Measurements from ENCODE around the gene MCU. TPM values are rescaled to one million over a fixed set of nuclear protein-coding genes. Genes with fewer than 3 reads are reported as not detected.

MCU gene
- polyA plus RNA-seq, 1 donor: 41.6 TPM

GRCh38 chr10:72834183-72834825, 142.4 kb downstream of the MCU start:
- DNase-seq: peak; percentile 23 to 34
- Histone ChIP-seq H3K27ac (ENCODE audit: low read length) (no peak overlapping the region), H3K36me3 (ENCODE audit: control insufficient read depth, insufficient read depth, low read length) (peaks cover 8% of the 10 kb centered on the region), H3K9me3 (ENCODE audit: control insufficient read depth, low read depth, low read length) (no peaks in the 10 kb centered on the region), H3K4me3 (ENCODE audit: low read length) (no peak overlapping the region), H3K4me1 (ENCODE audit: control insufficient read depth, insufficient read depth, low read length) (no peaks in the 10 kb centered on the region), H3K27me3 (ENCODE audit: control insufficient read depth, insufficient read depth, low read length) (no peaks in the 10 kb centered on the region)
- 67% methylated on average over 1 of the region's 5 CpGs for WGBS (ENCODE audit: insufficient coverage, low lambda C conversion rate)

DNA sequence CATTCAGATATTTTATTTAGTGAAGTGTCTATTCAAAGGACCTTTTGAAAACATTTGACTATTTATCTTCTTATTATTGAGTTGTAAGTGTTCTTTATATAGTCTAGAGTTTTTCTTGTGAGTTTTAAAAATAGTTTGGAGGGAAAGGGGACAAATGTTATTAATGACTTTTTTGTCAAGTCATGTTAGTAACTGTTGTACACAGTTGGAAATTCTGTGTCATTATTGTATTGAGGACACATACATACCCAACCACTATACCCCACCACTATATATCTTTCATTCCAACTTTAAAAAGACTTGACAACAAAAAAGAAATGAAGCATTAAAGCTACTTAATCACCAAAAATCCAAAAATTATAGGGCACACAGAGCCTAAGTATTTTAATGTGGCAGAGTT, 148.4 kb downstream of the MCU start:
- H3K4me1 ChIP-seq (ENCODE audit: control insufficient read depth, insufficient read depth, low read length): no peaks in the 10 kb centered on the region
- H3K36me3 ChIP-seq (ENCODE audit: control insufficient read depth, insufficient read depth, low read length): peaks cover 3% of the 10 kb centered on the region
- no peaks in the 10 kb centered on the region for H3K9me3 ChIP-seq (ENCODE audit: control insufficient read depth, low read depth, low read length)
- H3K27me3 ChIP-seq (ENCODE audit: control insufficient read depth, insufficient read depth, low read length): no peaks in the 10 kb centered on the region
- no peak overlapping the region for H3K4me3 ChIP-seq (ENCODE audit: low read length)
- H3K27ac ChIP-seq (ENCODE audit: low read length): no peak overlapping the region
- no peak for DNase-seq

DNA sequence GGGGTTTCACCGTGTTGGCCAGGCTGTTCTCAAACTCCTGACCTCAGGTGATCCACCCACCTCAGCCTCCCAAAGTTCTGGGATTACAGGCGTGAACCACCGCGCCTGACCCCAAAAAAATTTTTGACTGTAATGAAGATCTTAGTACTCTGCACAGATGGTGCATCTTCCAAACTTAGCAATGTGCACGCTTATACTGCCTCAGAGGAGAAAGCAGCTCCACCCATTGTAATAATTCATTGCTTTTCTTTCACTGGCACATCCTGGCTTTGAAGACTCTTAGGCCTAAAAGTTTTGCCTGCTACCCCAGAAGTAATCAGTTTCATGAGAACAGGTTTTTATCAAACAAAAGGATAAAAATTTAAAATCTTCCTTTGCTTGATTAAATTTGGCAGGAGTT, 149.5 kb downstream of the MCU start:
- Histone ChIP-seq H3K36me3 (ENCODE audit: control insufficient read depth, insufficient read depth, low read length) (no peaks in the 10 kb centered on the region), H3K27ac (ENCODE audit: low read length) (no peak overlapping the region), H3K4me1 (ENCODE audit: control insufficient read depth, insufficient read depth, low read length) (no peaks in the 10 kb centered on the region)

DNA sequence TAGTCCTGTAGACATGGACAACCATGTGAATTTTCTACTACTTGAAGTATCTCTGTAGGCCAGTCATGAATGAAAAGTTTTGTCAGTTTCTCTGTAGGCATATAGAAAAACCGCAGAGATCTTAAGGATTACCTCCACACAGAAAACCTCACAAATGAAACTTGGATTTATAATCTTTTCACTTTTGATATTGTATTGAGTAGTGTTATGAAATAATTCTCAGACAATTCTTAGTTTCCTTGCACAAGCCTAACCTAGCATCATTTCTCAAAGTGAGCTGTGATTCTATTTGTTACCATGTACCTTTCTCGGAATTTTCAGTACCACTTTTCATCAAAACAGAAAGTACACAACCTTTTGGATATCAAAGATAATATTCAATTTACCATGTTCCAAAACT, 150.2 kb downstream of the MCU start:
- no peak overlapping the region for H3K27ac ChIP-seq (ENCODE audit: low read length)
- 100% methylated on average over 1 of the region's 2 CpGs for WGBS (ENCODE audit: insufficient coverage, low lambda C conversion rate)

More for the DNA sequence above, 149.5 kb downstream of the MCU start:
- no peak overlapping the region for H3K4me3 ChIP-seq (ENCODE audit: low read length)
- no peaks in the 10 kb centered on the region for H3K27me3 ChIP-seq (ENCODE audit: control insufficient read depth, insufficient read depth, low read length)
- H3K9me3 ChIP-seq (ENCODE audit: control insufficient read depth, low read depth, low read length): no peaks in the 10 kb centered on the region
- no CpG with 5 or more reads among the region's 5 CpGs for WGBS (ENCODE audit: insufficient coverage, low lambda C conversion rate)
- no peak for DNase-seq

DNA sequence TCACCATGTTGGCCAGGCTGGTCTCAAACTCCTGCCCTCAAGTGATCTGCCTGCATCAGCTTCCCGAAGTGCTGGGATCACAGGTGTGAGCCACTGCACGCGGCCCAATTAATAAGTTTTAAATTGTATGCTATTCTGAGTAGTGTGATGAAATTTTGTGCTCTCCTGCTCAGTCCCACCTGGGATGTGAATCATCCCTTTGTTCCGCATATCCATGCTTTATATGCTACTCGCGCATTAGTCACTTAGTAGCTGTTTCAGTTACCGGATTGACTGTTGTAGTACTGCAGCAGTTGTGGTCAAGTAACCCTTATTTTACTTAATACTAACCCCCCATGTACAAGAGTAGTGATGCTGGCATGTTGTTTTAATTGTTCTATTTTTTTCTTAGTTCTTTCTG, 154.3 kb downstream of the MCU start:
- H3K27ac ChIP-seq (ENCODE audit: low read length): no peak overlapping the region
- peaks cover 7% of the 10 kb centered on the region for H3K36me3 ChIP-seq (ENCODE audit: control insufficient read depth, insufficient read depth, low read length)
- H3K27me3 ChIP-seq (ENCODE audit: control insufficient read depth, insufficient read depth, low read length): no peaks in the 10 kb centered on the region
- no peak overlapping the region for H3K4me3 ChIP-seq (ENCODE audit: low read length)
- DNase-seq: no peak
- H3K4me1 ChIP-seq (ENCODE audit: control insufficient read depth, insufficient read depth, low read length): no peaks in the 10 kb centered on the region
- H3K9me3 ChIP-seq (ENCODE audit: control insufficient read depth, low read depth, low read length): peaks cover under 1% of the 10 kb centered on the region
- WGBS (ENCODE audit: insufficient coverage, low lambda C conversion rate): no CpG with 5 or more reads among the region's 7 CpGs

More for the DNA sequence above, 150.2 kb downstream of the MCU start:
- peaks cover 3% of the 10 kb centered on the region for H3K36me3 ChIP-seq (ENCODE audit: control insufficient read depth, insufficient read depth, low read length)
- DNase-seq: no peak
- H3K9me3 ChIP-seq (ENCODE audit: control insufficient read depth, low read depth, low read length): no peaks in the 10 kb centered on the region
- H3K27me3 ChIP-seq (ENCODE audit: control insufficient read depth, insufficient read depth, low read length): no peaks in the 10 kb centered on the region
- H3K4me1 ChIP-seq (ENCODE audit: control insufficient read depth, insufficient read depth, low read length): no peaks in the 10 kb centered on the region
- H3K4me3 ChIP-seq (ENCODE audit: low read length): no peak overlapping the region

DNA sequence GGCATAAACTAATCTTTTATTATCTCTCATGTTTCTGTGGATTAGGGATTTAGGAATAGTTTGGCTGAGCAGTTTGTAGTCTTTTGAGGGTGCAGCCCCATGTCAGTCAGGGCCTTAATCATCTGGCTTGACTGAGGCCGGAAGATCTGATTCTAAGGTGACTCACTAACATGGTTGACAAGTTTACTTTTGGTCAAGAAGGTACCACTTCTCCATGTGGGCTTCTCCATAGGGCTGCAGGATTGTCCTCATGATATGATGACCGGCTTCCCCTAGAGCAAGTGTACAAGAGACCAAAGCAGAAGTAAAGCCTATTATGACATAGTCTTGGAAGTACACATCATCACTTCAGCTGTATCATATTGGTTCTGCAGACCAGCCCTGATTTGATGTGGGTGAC, 155.7 kb downstream of the MCU start:
- H3K4me3 ChIP-seq (ENCODE audit: low read length): no peak overlapping the region
- no peaks in the 10 kb centered on the region for H3K4me1 ChIP-seq (ENCODE audit: control insufficient read depth, insufficient read depth, low read length)
- no peaks in the 10 kb centered on the region for H3K27me3 ChIP-seq (ENCODE audit: control insufficient read depth, insufficient read depth, low read length)
- DNase-seq: no peak
- WGBS (ENCODE audit: insufficient coverage, low lambda C conversion rate): no CpG with 5 or more reads among the region's 2 CpGs
- peaks cover 4% of the 10 kb centered on the region for H3K9me3 ChIP-seq (ENCODE audit: control insufficient read depth, low read depth, low read length)
- no peak overlapping the region for H3K27ac ChIP-seq (ENCODE audit: low read length)
- H3K36me3 ChIP-seq (ENCODE audit: control insufficient read depth, insufficient read depth, low read length): peaks cover 7% of the 10 kb centered on the region

DNA sequence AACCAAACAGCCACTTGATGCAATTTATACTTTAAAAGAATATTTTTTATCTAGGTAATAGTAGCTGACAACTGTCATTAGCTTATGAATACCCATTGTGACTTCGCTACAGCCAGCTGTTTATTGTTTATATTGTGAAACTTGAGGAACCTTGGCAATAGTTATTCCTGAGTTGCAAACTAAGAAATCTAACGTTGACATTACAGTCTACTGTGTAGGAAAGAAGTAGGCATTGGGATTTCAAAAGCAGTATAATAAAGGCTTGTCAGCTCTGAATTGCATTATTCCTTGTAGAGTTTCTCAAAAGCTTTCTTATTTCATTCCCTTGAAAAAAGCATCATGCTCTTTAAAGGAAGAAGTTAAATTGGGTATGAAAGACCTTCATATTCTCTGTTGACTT, 158.9 kb downstream of the MCU start:
- peaks cover 4% of the 10 kb centered on the region for H3K9me3 ChIP-seq (ENCODE audit: control insufficient read depth, low read depth, low read length)
- H3K4me3 ChIP-seq (ENCODE audit: low read length): no peak overlapping the region
- H3K27ac ChIP-seq (ENCODE audit: low read length): no peak overlapping the region
- WGBS (ENCODE audit: insufficient coverage, low lambda C conversion rate): no CpG with 5 or more reads among the region's 2 CpGs
- no peaks in the 10 kb centered on the region for H3K27me3 ChIP-seq (ENCODE audit: control insufficient read depth, insufficient read depth, low read length)
- peaks cover 7% of the 10 kb centered on the region for H3K36me3 ChIP-seq (ENCODE audit: control insufficient read depth, insufficient read depth, low read length)
- no peak for DNase-seq
- no peaks in the 10 kb centered on the region for H3K4me1 ChIP-seq (ENCODE audit: control insufficient read depth, insufficient read depth, low read length)

GRCh38 chr10:72851509-72851908, 159.6 kb downstream of the MCU start:
- Histone ChIP-seq H3K27ac (ENCODE audit: low read length) (no peak overlapping the region), H3K4me3 (ENCODE audit: low read length) (no peak overlapping the region), H3K4me1 (ENCODE audit: control insufficient read depth, insufficient read depth, low read length) (no peaks in the 10 kb centered on the region), H3K9me3 (ENCODE audit: control insufficient read depth, low read depth, low read length) (peaks cover 4% of the 10 kb centered on the region), H3K36me3 (ENCODE audit: control insufficient read depth, insufficient read depth, low read length) (peaks cover 7% of the 10 kb centered on the region), H3K27me3 (ENCODE audit: control insufficient read depth, insufficient read depth, low read length) (no peaks in the 10 kb centered on the region)
- no CpG with 5 or more reads among the region's 1 CpG for WGBS (ENCODE audit: insufficient coverage, low lambda C conversion rate)
- DNase-seq: no peak

DNA sequence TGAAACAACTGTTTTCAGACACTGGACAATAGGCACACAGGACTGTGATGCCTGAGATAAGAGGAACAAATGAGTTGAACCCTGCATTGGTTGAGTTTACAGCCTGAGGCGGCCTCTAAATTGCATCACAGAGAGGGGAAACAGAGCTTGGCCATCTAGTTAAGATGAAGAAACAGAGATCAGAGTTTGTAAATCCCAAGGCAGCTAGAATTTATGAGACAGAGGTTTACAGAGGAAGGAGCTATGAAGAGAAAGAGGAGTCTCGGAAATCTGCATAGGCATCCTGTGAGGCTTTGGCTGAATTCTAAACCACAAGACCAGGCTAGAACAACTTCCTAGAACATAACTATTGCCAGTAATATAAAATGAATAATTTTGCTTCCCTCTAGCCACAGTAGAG, 160.6 kb downstream of the MCU start:
- H3K27ac ChIP-seq (ENCODE audit: low read length): no peak overlapping the region
- 80% methylated on average over 1 of the region's 2 CpGs for WGBS (ENCODE audit: insufficient coverage, low lambda C conversion rate)

DNA sequence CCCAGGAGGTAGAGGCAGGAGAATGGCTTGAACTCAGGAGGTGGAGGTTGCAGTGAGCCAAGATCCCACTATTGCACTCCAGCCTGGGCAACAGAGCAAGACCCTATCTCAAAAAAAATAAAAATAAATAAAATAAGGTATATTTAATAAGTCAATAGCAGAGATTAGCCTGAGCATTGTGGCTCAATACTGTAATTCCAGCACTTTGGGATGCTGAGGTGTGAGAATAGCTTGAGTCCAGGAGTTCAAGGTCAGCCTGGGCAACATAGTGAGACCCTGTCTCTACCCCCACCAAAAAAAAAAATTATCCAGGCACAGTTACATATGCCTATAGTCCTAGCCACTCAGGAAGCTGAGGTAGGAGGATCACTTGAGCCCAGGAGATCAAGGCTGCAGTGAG, 163.2 kb downstream of the MCU start:
- Histone ChIP-seq H3K4me1 (ENCODE audit: control insufficient read depth, insufficient read depth, low read length) (no peaks in the 10 kb centered on the region), H3K9me3 (ENCODE audit: control insufficient read depth, low read depth, low read length) (peaks cover 4% of the 10 kb centered on the region), H3K27ac (ENCODE audit: low read length) (no peak overlapping the region), H3K36me3 (ENCODE audit: control insufficient read depth, insufficient read depth, low read length) (peaks cover 11% of the 10 kb centered on the region), H3K4me3 (ENCODE audit: low read length) (no peak overlapping the region), H3K27me3 (ENCODE audit: control insufficient read depth, insufficient read depth, low read length) (no peaks in the 10 kb centered on the region)
- no peak for DNase-seq

More for the DNA sequence above, 160.6 kb downstream of the MCU start:
- peaks cover 3% of the 10 kb centered on the region for H3K36me3 ChIP-seq (ENCODE audit: control insufficient read depth, insufficient read depth, low read length)
- H3K9me3 ChIP-seq (ENCODE audit: control insufficient read depth, low read depth, low read length): peaks cover 4% of the 10 kb centered on the region
- H3K4me1 ChIP-seq (ENCODE audit: control insufficient read depth, insufficient read depth, low read length): no peaks in the 10 kb centered on the region
- no peak overlapping the region for H3K4me3 ChIP-seq (ENCODE audit: low read length)
- DNase-seq: no peak
- H3K27me3 ChIP-seq (ENCODE audit: control insufficient read depth, insufficient read depth, low read length): no peaks in the 10 kb centered on the region

DNA sequence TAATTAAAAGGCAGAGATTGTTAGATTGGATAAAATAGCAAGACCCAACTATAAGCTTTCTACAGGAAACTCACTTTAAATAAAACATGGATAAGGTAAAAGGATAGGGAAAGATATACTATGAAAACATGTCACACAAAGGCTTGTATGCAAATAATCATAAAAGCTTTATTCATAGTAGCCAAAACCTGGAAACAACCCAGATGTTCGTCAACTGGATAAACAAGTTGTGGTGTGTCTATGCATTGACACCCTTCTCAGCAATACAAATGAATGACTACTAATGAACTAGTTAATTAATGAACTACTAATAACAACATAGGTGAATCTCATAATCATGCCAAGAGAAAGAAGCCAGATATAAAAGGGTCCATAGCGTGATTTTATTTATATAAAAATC, 163.8 kb downstream of the MCU start:
- H3K9me3 ChIP-seq (ENCODE audit: control insufficient read depth, low read depth, low read length): peaks cover 4% of the 10 kb centered on the region
- WGBS (ENCODE audit: insufficient coverage, low lambda C conversion rate): 100% methylated on average over 2 of the region's 2 CpGs
- H3K27ac ChIP-seq (ENCODE audit: low read length): no peak overlapping the region
- no peaks in the 10 kb centered on the region for H3K4me1 ChIP-seq (ENCODE audit: control insufficient read depth, insufficient read depth, low read length)
- no peak for DNase-seq
- peaks cover 17% of the 10 kb centered on the region for H3K36me3 ChIP-seq (ENCODE audit: control insufficient read depth, insufficient read depth, low read length)
- no peak overlapping the region for H3K4me3 ChIP-seq (ENCODE audit: low read length)
- no peaks in the 10 kb centered on the region for H3K27me3 ChIP-seq (ENCODE audit: control insufficient read depth, insufficient read depth, low read length)

Measured in large intestine (tissue), 3 donors.